HFFc6 (cell line): ENCODE results near the gene RPS27L. TPM values are rescaled to one million over a fixed set of nuclear protein-coding genes. Genes with fewer than 3 reads are reported as not detected.
"Not testable (repeated sequence)": the region's sequence is repeated elsewhere in the genome, so short reads cannot be mapped to it uniquely, and the experiment has no call there.

Experiments used
- DNase-seq: peaks from one replicate; pipeline ENCODE4 v3.0.0-alpha.2; 2018
- H3K27ac Mint-ChIP-seq: 2 replicates; pipeline ENCODE4 v1.8.0; 2020; ENCODE audit warnings: mild to moderate bottlenecking, mixed read lengths
- H3K27me3 Mint-ChIP-seq: 2 replicates; pipeline ENCODE4 v1.8.0; 2021; ENCODE audit warnings: mild to moderate bottlenecking, moderate library complexity, mixed read lengths; ENCODE audit not compliant: insufficient read depth
- H3K36me3 Mint-ChIP-seq: 2 replicates; pipeline ENCODE4 v1.8.0; 2021; ENCODE audit warnings: low read depth, mixed read lengths
- H3K4me1 Mint-ChIP-seq: 2 replicates; pipeline ENCODE4 v1.8.0; 2020; ENCODE audit warnings: low read depth, mixed read lengths
- H3K4me3 Mint-ChIP-seq: 2 replicates; pipeline ENCODE4 v1.8.0; 2020; ENCODE audit warnings: mild to moderate bottlenecking, moderate library complexity, mixed read lengths
- H3K9me3 Mint-ChIP-seq: 2 replicates; pipeline ENCODE4 v1.8.0; 2020; ENCODE audit warnings: mild to moderate bottlenecking, mixed read lengths
- total RNA-seq, 6 experiments: library from RNA; stranded (reverse); fragmentation: NEBNext Ultra II Directional; extraction: Animal tissue kit (Norgen Biotek cat#: 25700); gene quantifications; 2 replicates in 1 of 6; 3 replicates in 5 of 6; pipeline ENCODE4 v1.2.3, GENCODE V29; 2021
- TF ChIP-seq, protein P1 (sequence below): fragments of 200-600 bp; sonication (generic); IDR thresholded peaks from 2 replicates; pipeline ENCODE4 v1.5.0; 2021; ENCODE audit warnings: antibody characterized with exemption, mild to moderate bottlenecking

The RPS27L gene
- total RNA-seq, 6 experiments from 2014 or later: 422 to 573 (median 537) TPM

DNA sequence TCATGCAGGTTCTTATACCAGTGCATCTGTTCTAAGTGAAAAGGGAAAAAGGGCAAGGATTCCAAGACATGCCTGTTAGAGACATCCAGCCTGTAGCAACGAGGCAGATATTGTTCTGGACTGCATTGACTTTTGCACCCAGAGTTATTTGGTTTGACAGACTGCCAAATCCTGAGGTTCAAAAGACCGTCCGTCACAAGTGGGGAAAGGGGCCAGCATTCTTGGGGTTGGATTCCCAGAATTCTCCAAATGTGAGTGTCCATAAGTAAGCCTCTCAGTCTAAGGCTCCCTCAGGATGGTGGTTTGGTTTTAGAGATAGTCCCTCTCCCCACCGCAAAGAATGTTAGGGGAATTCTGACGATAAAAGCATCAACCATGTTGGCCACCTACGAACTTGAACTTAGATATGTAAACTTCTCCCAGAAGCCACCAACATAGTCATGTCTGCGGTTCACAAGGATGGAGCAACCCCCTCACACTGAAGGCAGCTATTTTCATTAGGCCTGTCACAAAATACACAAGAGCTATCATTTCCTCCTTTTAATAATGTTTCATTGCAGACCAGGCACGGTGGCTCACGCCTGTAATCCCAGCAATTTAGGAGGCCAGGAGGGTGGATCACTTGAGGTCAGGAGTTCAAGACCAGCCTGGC lies 49.3 kb downstream of the RPS27L start:
- peaks cover 16% of the 10 kb centered on the region for H3K9me3 Mint-ChIP-seq
- H3K27ac Mint-ChIP-seq: peak overlapping the region; percentile 67
- no peaks in the 10 kb centered on the region for H3K27me3 Mint-ChIP-seq
- H3K36me3 Mint-ChIP-seq: peaks cover 36% of the 10 kb centered on the region
- H3K4me1 Mint-ChIP-seq: peaks cover 66% of the 10 kb centered on the region
- H3K4me3 Mint-ChIP-seq: no peak overlapping the region; the same call in 1 of the 2 replicates
- peak; percentile 100 for DNase-seq
- TF ChIP-seq, protein P1, sequence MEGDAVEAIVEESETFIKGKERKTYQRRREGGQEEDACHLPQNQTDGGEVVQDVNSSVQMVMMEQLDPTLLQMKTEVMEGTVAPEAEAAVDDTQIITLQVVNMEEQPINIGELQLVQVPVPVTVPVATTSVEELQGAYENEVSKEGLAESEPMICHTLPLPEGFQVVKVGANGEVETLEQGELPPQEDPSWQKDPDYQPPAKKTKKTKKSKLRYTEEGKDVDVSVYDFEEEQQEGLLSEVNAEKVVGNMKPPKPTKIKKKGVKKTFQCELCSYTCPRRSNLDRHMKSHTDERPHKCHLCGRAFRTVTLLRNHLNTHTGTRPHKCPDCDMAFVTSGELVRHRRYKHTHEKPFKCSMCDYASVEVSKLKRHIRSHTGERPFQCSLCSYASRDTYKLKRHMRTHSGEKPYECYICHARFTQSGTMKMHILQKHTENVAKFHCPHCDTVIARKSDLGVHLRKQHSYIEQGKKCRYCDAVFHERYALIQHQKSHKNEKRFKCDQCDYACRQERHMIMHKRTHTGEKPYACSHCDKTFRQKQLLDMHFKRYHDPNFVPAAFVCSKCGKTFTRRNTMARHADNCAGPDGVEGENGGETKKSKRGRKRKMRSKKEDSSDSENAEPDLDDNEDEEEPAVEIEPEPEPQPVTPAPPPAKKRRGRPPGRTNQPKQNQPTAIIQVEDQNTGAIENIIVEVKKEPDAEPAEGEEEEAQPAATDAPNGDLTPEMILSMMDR: no peak

DNA sequence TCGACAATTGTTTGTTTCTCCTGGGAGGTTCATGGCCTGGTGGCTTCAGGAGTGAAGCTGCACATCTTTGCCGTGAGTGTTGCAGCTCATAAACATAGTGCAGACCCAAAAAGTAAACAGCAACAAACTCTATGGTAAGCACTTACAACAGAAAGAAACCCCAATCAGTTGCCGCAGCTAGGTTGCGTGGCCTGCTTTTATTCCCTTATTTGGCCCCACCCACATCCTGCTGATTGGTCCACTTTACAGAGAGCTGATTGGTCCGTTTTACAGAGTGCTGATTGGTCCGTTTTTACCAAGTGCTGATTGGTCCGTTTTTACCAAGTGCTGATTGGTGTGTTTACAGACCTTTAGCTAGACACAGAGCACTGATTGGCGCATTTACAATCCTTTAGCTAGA lies 51.9 kb downstream of the RPS27L start:
- Mint-ChIP-seq H3K36me3 (peaks cover 31% of the 10 kb centered on the region), H3K4me1 (peaks cover 39% of the 10 kb centered on the region), H3K9me3 (peaks cover 16% of the 10 kb centered on the region)
- peak; percentile 20 for DNase-seq
- H3K4me3 Mint-ChIP-seq, H3K27ac Mint-ChIP-seq, H3K27me3 Mint-ChIP-seq: not testable (repeated sequence)

DNA sequence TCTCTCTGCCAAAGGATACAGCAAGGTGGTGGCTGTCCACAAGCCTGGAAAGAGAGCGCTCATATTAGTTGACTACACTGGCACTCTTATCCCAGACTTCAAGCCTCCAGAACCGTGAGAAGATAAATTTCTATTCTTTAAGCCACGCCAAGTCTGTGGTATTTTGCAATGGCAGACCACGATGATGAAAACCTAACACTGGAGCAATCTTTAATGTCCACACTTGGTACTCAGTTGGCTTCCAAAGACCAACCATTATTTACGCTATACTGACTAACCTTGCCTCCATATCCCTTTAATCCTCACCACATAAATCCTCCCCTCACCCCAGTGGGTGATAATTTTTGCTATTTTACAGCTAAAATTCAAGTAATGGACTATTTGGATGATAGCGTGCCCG lies 52.5 kb downstream of the RPS27L start:
- no peak overlapping the region for H3K4me3 Mint-ChIP-seq
- peaks cover 33% of the 10 kb centered on the region for H3K4me1 Mint-ChIP-seq
- H3K9me3 Mint-ChIP-seq: peaks cover 10% of the 10 kb centered on the region
- H3K36me3 Mint-ChIP-seq: peaks cover 26% of the 10 kb centered on the region
- H3K27ac Mint-ChIP-seq: no peak overlapping the region
- H3K27me3 Mint-ChIP-seq: 0 out of 2 replicates have a peak, but pooled peaks cover 2% of the 10 kb centered on the region
- TF ChIP-seq, protein P1: no peak
- DNase-seq: no peak

DNA sequence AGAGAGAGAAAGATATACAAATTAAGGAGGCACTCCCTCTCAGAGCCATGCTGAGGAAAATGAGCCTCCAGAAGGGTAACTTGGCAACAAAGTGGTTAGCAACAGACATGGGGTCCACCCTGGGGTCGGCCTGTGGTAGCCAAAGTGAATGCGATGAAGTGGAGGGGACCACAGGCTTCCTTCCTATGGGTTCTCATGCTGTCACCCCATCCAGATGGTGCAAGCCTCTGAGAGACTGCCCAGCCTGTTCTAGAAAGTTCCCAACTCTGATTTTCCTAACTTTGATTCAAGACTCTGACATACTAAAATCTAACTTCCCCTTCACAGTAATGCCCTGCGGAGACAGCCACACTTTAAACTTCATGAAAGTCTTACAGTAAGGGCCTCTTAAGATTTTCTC lies 53.9 kb downstream of the RPS27L start:
- no peak for DNase-seq
- TF ChIP-seq, protein P1: no peak
- peaks cover 23% of the 10 kb centered on the region for H3K4me1 Mint-ChIP-seq
- no peak overlapping the region for H3K4me3 Mint-ChIP-seq
- peaks cover 23% of the 10 kb centered on the region for H3K36me3 Mint-ChIP-seq
- peak overlapping the region; percentile 49; the same call in 1 of the 2 replicates for H3K27ac Mint-ChIP-seq
- 0 out of 2 replicates have a peak, but pooled peaks cover 2% of the 10 kb centered on the region for H3K27me3 Mint-ChIP-seq
- H3K9me3 Mint-ChIP-seq: peaks cover 5% of the 10 kb centered on the region; the same call in 1 of the 2 replicates

DNA sequence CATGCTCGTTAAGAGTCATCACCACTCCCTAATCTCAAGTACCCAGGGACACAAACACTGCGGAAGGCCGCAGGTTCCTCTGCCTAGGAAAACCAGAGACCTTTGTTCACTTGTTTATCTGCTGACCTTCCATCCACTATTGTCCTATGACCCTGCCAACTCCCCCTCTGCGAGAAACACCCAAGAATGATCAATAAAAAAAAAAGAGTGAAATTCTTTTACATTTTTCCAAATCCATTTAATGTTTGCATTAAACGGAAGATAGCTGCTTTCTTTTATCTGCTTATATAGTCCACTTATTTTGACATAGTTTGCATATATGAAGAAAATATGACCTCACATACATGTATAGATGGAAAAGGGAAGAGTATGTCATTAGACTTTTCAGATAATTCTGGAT lies 57.7 kb downstream of the RPS27L start:
- H3K36me3 Mint-ChIP-seq, H3K9me3 Mint-ChIP-seq, H3K27me3 Mint-ChIP-seq, DNase-seq, H3K27ac Mint-ChIP-seq, H3K4me3 Mint-ChIP-seq: not testable (repeated sequence)
- H3K4me1 Mint-ChIP-seq: peaks cover 36% of the 10 kb centered on the region

DNA sequence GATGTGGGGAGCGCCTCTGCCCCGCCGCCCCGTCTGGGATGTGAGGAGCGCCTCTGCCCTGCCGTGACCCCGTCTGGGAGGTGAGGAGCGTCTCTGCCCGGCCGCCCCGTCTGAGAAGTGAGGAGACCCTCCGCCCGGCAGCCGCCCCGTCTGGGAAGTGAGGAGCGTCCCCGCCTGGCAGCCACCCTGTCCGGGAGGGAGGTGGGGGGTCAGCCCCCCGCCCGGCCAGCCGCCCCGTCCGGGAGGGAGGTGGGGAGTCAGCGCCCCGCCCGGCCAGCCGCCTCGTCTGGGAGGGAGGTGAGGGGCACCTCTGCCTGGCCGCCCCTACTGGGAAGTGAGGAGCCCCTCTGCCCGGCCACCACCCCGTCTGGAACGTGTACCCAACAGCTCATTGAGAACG lies 58.4 kb downstream of the RPS27L start:
- not testable (repeated sequence) for H3K36me3 Mint-ChIP-seq, H3K9me3 Mint-ChIP-seq, H3K27ac Mint-ChIP-seq, H3K4me3 Mint-ChIP-seq, H3K27me3 Mint-ChIP-seq, DNase-seq
- peaks cover 40% of the 10 kb centered on the region for H3K4me1 Mint-ChIP-seq

Other genes starting within 250 kb of the RPS27L start
- 1,000 to 10,000 TPM; 1,264 to 1,620 (median 1,342) TPM for gene TPM1, start 114.7 kb downstream of the RPS27L start, total RNA-seq
- gene LACTB, start 35.6 kb downstream of the RPS27L start, total RNA-seq: 10 to 100 TPM; 37.5 to 47.6 (median 45.7) TPM
- gene RAB8B, start 32.1 kb upstream of the RPS27L start, total RNA-seq: 10 to 100 TPM; 24.7 to 38.4 (median 33.2) TPM
- 10 to 100 TPM; 23.7 to 38.7 (median 33.6) TPM for gene APH1B, start 120.1 kb upstream of the RPS27L start, total RNA-seq
- gene CA12, start 224.4 kb upstream of the RPS27L start, total RNA-seq: 10 to 100 TPM in 4 of 6 experiments, 1 to 10 TPM in 2; 8.3 to 18.2 (median 15.8) TPM